Activated naive CD4-positive, alpha-beta T cell treated with anti-CD3 and anti-CD28 coated beads, Interleukin-2, amount 10 ng/mL, durations not matched to agents 5 hours and 36 hours (primary cell): ENCODE results near the gene ID4. TPM values are rescaled to one million over a fixed set of nuclear protein-coding genes. Genes with fewer than 3 reads are reported as not detected.

Experiments
- total RNA-seq, 2 experiments: library from RNA; stranded (reverse); gene quantifications; one replicate each; pipeline ENCODE4 v1.2.3, GENCODE V29; 2021

Gene ID4, protein sequence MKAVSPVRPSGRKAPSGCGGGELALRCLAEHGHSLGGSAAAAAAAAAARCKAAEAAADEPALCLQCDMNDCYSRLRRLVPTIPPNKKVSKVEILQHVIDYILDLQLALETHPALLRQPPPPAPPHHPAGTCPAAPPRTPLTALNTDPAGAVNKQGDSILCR
- total RNA-seq = not detected

DNA sequence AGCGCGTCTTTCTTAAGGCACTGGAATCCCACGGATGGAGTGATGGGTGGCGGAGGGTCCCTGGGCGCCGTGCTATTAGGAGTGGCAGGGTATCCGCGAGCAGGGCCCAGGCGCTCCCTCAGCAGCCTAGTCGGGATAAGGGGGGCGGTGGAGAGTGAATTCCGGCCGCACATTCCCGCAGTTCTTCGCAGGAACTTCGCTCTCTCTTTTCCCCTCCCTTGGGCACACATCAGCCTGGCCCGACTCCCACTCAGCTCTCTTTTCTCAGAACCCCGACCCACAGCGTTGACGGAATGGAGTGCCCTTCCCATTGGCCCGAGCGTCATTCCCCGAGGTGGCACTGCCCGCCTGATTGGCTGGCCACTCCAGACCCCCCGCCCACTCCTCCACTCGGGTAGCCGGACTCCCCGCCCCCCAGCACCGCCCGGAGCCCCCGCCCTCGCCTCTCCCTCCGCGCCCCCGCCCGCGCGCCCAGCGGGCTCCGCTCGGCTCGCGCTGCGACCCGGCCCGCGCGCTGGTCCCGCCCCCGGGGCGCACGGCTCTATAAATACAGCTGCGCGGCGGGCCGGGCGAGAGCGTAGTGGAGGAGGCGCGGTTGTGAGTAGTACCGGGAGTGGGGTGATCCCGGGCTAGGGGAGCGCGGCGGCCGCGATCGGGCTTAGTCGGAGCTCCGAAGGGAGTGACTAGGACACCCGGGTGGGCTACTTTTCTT is at the start of gene ID4:
ID4 (plus strand) TSS at position 572 of the 712 bp plus-strand sequence. CDS start 385 bp downstream, outside the sequence.

